Pancreas (tissue), 10 donors: ENCODE data around the gene RBBP8NL. TPM values are rescaled to one million over a fixed set of nuclear protein-coding genes. Genes with fewer than 3 reads are reported as not detected.

Experiments
- ATAC-seq, 4 donors: fragments of 200-7000 bp; cut with Tn5 transposase; one replicate each; pipeline versions ENCODE4 v1.8.0 to v1.9.1; 2020; ENCODE audit warnings: mild to moderate bottlenecking in 4 of 4, moderate library complexity in 4 of 4
- DNase-seq, 6 donors: peaks; one replicate each; pipeline ENCODE4 v3.0.0-alpha.2; 2020
- FAIRE-seq: peaks from 2 replicates; lab custom pipeline; 2012; peaks lifted over from hg19 to GRCh38; lab: Jason Lieb, UNC
- H3K27ac ChIP-seq, 4 donors: fragments of 200-600 bp; sonication (generic); 1 replicate in 3 of 4; 2 replicates in 1 of 4; pipeline versions ENCODE4 v1.5.0 to v1.8.0; 2020
- H3K27me3 ChIP-seq, 4 donors: fragments of 200-600 bp; one replicate each; pipeline ENCODE4 v1.8.0; 2021
- H3K36me3 ChIP-seq, 3 donors: fragments of 200-600 bp; sonication (generic) in 1 of 3; one replicate each; pipeline versions ENCODE4 v1.5.0 to v1.8.0; 2020 to 2021
- H3K4me1 ChIP-seq, 3 donors: fragments of 200-600 bp; one replicate each; pipeline ENCODE4 v1.8.0; 2021
- H3K4me3 ChIP-seq, 4 donors: fragments of 200-600 bp; sonication (generic) in 2 of 4; one replicate each; pipeline versions ENCODE4 v1.5.0 to v1.8.0; 2020 to 2021
- H3K9me3 ChIP-seq, 4 donors: fragments of 200-600 bp; one replicate each; pipeline ENCODE4 v1.8.0; 2021
- CTCF ChIP-seq, 4 donors: fragments of 200-600 bp; sonication (generic) in 3 of 4; IDR thresholded peaks; one replicate each; pipeline versions ENCODE4 v1.5.0 to v1.8.0; 2021; ENCODE audit warnings: antibody characterized with exemption in 4 of 4
- WGBS, 2 donors: extraction: QIAGEN DNeasy Blood & Tissue Kit; methylation state at CpG; one replicate each; pipeline ENCODE4 v1.1.7; 2013; 5-methylcytosine and 5-hydroxymethylcytosine counted together
- intact Hi-C, 3 donors: fragments of 100-400 bp; cut with DNase I; formaldehyde crosslinking; loops; one replicate each; pipeline versions ENCODE4 v1.11.1 to v1.14.2; 2022
- polyA plus RNA-seq, 2 donors: library from polyadenylated mRNA; stranded (reverse); fragments of 200-250 nt; gene quantifications; one replicate each; pipeline ENCODE4 v1.2.3, GENCODE V29; 2013
- total RNA-seq, 6 donors: library from RNA; stranded (reverse); fragmentation: NEBNext Ultra II Directional in 4 of 6; extraction: Animal tissue kit (Norgen Biotek cat#: 25700) in 4 of 6; gene quantifications; one replicate each; pipeline versions ENCODE4 v1.2.1 to v1.2.4, GENCODE V29; 2021 to 2023
- donor health status: healthy with polysubstance abuse.
- donor health status: DM: no; HTN: no; CAD: no; lungs with moderate emphysema.
- donor health status: DM: no; HTN: no; CAD: no.
- donor health status: control.
- donor health status: control.
- donor health status: Bipolar disorder and iron deficiency.
- donor health status: DM: yes; HTN: yes; CAD: no.
- donor health status: DM: no; HTN: no; CAD: no.
- donor health status: DM: no; HTN: no; CAD: no.
- donor health status: DM: yes; HTN: yes; CAD: no.

Gene RBBP8NL
- total and polyA plus RNA-seq, 8 donors = 0.66 to 4.8 (median 1.3) TPM

- Histone ChIP-seq H3K4me3 (no peak overlapping the region), H3K9me3 (no peaks in the 10 kb centered on the region), H3K27me3 (no peaks in the 10 kb centered on the region), H3K4me1 (peaks cover 10 to 16% (median 14%) of the 10 kb centered on the region in 3 donors), H3K27ac (no peak overlapping the region), H3K36me3 (no peaks in the 10 kb centered on the region)
- ATAC-seq = no peak
- FAIRE-seq = no peak
- no peak for TF ChIP-seq CTCF (IDR thresholded peaks at IDR 0.05)
- intact Hi-C loops = no loop called here
- DNase-seq = no peak
- WGBS, 2 donors = 79 to 81% methylated on average over 10 of the region's 10 CpGs
Observed at GRCh38 chr20:62423326-62423706, 4.0 kb downstream of the RBBP8NL start.

- H3K4me1 ChIP-seq = peaks cover 6 to 10% (median 9%) of the 10 kb centered on the region in 3 donors
- DNase-seq = no peak
- H3K27me3 ChIP-seq = no peaks in the 10 kb centered on the region
- H3K4me3 ChIP-seq = no peak overlapping the region
- no peaks in the 10 kb centered on the region for H3K36me3 ChIP-seq
- ATAC-seq = no peak
- H3K27ac ChIP-seq = no peak overlapping the region
- 90 to 91% methylated on average over 20 of the region's 20 CpGs for WGBS, 2 donors
- intact Hi-C loops = no loop called here
- no peak for TF ChIP-seq CTCF (IDR thresholded peaks at IDR 0.05)
- no peaks in the 10 kb centered on the region for H3K9me3 ChIP-seq
- no peak for FAIRE-seq
Observed at GRCh38 chr20:62422636-62423325, 4.6 kb downstream of the RBBP8NL start.

GRCh38 chr20:62421716-62421990, 5.7 kb downstream of the RBBP8NL start:
- no peak for ATAC-seq
- 86 to 90% methylated on average over 6 of the region's 6 CpGs for WGBS, 2 donors
- Histone ChIP-seq H3K36me3 (no peaks in the 10 kb centered on the region), H3K9me3 (no peaks in the 10 kb centered on the region), H3K4me3 (no peak overlapping the region), H3K4me1 (peaks cover 0 to 5% (median 4%) of the 10 kb centered on the region in 3 donors), H3K27ac (no peak overlapping the region), H3K27me3 (no peaks in the 10 kb centered on the region)
- intact Hi-C loops = no loop called here
- DNase-seq = no peak
- FAIRE-seq = no peak
- TF ChIP-seq CTCF (IDR thresholded peaks at IDR 0.05) = no peak

- H3K9me3 ChIP-seq = no peaks in the 10 kb centered on the region
- H3K27me3 ChIP-seq = no peaks in the 10 kb centered on the region
- H3K36me3 ChIP-seq = no peaks in the 10 kb centered on the region
- intact Hi-C loops = no loop called here
- no peak overlapping the region for H3K27ac ChIP-seq
- WGBS, 2 donors = 90 to 92% methylated on average over 24 of the region's 24 CpGs
- H3K4me1 ChIP-seq = no peaks in the 10 kb centered on the region
- FAIRE-seq (no peak), DNase-seq (no peak), ATAC-seq (no peak)
- H3K4me3 ChIP-seq = no peak overlapping the region
- no peak for TF ChIP-seq CTCF (IDR thresholded peaks at IDR 0.05)
Observed at GRCh38 chr20:62420846-62421715, 6.3 kb downstream of the RBBP8NL start.

- no peak overlapping the region for H3K4me3 ChIP-seq
- TF ChIP-seq CTCF (IDR thresholded peaks at IDR 0.05) = no peak
- no peaks in the 10 kb centered on the region for H3K4me1 ChIP-seq
- H3K27me3 ChIP-seq = no peaks in the 10 kb centered on the region
- DNase-seq (no peak), ATAC-seq (no peak), FAIRE-seq (no peak)
- WGBS, 2 donors = 82 to 91% methylated on average over 9 of the region's 9 CpGs
- intact Hi-C loops = no loop called here
- H3K27ac ChIP-seq = no peak overlapping the region
- H3K9me3 ChIP-seq = no peaks in the 10 kb centered on the region
- H3K36me3 ChIP-seq = no peaks in the 10 kb centered on the region
Observed at GRCh38 chr20:62419759-62420158, 7.6 kb downstream of the RBBP8NL start.
